ENCODE data around the gene AASDH.

DNA sequence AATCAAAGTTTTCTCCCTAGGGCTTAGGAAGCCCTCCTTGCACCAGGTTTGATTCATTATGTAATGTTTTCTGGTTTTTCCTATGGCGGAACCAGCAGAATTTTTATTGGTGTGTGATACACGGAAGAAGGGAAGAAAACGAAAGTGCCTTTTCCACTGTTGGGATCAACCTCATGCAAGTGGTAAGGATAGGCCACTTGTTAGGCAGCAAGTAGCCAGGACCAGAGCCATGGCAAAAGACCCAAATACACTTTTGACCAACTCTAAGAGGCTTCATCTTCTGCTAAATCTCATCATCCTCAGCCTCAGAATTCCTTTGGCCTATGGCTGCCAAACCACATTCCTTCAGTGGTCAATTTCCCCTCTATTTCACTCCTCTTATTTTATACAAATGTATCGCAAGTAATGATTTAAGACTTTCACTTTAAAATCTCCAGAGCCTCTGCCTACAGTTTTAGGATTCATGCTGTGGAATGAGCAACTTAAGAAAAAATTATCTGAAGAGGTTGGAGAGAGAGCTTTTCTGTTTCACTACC is 26.9 kb upstream of the AASDH start:
- TF ChIP-seq, protein P1, sequence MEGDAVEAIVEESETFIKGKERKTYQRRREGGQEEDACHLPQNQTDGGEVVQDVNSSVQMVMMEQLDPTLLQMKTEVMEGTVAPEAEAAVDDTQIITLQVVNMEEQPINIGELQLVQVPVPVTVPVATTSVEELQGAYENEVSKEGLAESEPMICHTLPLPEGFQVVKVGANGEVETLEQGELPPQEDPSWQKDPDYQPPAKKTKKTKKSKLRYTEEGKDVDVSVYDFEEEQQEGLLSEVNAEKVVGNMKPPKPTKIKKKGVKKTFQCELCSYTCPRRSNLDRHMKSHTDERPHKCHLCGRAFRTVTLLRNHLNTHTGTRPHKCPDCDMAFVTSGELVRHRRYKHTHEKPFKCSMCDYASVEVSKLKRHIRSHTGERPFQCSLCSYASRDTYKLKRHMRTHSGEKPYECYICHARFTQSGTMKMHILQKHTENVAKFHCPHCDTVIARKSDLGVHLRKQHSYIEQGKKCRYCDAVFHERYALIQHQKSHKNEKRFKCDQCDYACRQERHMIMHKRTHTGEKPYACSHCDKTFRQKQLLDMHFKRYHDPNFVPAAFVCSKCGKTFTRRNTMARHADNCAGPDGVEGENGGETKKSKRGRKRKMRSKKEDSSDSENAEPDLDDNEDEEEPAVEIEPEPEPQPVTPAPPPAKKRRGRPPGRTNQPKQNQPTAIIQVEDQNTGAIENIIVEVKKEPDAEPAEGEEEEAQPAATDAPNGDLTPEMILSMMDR (conservative IDR thresholded peaks at IDR 0.05; ENCODE audit: low read depth, low read length), result no peak
- TF ChIP-seq EZH2 (IDR thresholded peaks at IDR 0.05; ENCODE audit: borderline replicate concordance, low read depth, low read length, poor library complexity, severe bottlenecking), result no peak
